Measurements from ENCODE around the gene SPEG. TPM values are rescaled to one million over a fixed set of nuclear protein-coding genes. Genes with fewer than 3 reads are reported as not detected.
A peak's percentile ranks its signal among the peaks of the same experiment; 100 is the strongest.

SPEG gene
- total and polyA plus RNA-seq, 2 of the 13 experiments (the other 11 are each of a cell fraction or from before 2014, with no cell fraction given), result 0.18 to 0.24 TPM

DNA sequence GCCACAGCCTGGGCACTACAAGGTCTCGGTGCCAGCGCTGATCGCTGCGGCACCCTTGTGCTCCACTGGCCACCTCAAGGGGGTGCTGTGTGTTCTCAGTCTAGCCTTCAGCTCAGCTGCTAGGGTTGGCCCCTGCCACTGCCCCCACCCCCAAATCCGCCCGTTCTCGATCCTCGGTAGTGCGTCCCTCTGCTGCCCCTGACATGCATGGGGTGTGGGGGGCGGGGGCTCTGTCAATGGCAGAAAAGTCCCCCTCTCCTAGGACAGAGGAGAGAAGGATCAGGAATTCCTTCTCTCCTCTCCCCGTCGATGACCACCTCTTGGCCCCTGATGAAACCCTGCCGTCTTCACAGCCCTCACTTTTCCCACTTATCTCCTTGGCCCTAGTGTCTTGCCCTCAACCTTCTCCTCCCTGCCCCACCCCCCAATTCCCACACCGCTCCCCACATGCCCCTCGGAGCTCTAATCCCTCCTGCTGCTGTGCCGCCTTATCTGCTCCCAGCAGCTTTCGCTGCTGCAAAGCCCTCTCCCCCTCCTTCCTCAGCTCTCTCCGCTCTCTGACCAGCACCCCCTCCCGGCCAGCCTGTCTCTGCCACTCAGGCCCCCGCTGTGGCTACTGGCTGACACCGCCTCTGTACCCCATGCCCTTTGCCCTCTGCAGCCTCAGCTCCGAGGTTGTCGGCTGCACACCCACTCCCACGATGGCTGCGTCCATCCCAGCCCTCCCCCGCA lies 75.3 kb downstream of the SPEG start (continued):
- TF ChIP-seq ZNF256 (CRISPR knock-in tag; conservative IDR thresholded peaks at IDR 0.05) (no peak), ZMAT3 (CRISPR knock-in tag; conservative IDR thresholded peaks at IDR 0.05) (no peak), ZNF260 (CRISPR knock-in tag; IDR thresholded peaks at IDR 0.05; ENCODE audit: borderline replicate concordance, low read depth) (no peak), ZNF331 (CRISPR knock-in tag; IDR thresholded peaks at IDR 0.05) (no peak), FOSL2 (CRISPR knock-in tag; IDR thresholded peaks at IDR 0.05) (no peak), ZC3H13 (CRISPR knock-in tag; IDR thresholded peaks at IDR 0.05) (no peak), ZNF776 (CRISPR knock-in tag; IDR thresholded peaks at IDR 0.05) (no peak), CCDC6 (CRISPR knock-in tag; IDR thresholded peaks at IDR 0.05) (no peak), CREM (IDR thresholded peaks at IDR 0.05) (no peak), CREM (CRISPR knock-in tag; IDR thresholded peaks at IDR 0.05) (no peak), PAX8 (CRISPR knock-in tag; IDR thresholded peaks at IDR 0.05; ENCODE audit: borderline replicate concordance) (0 out of 2 replicates have a peak, but pooled peaks have one; percentile 10), CEBPB (IDR thresholded peaks at IDR 0.05; ENCODE audit: borderline replicate concordance, low read depth, low read length) (no peak), ZNF282 (IDR thresholded peaks at IDR 0.05; ENCODE audit: partially characterized antibody) (no peak), ZNF446 (CRISPR knock-in tag; IDR thresholded peaks at IDR 0.05) (no peak), ZKSCAN8 (CRISPR knock-in tag; IDR thresholded peaks at IDR 0.05; ENCODE audit: borderline replicate concordance) (no peak), HNRNPL (IDR thresholded peaks at IDR 0.05; ENCODE audit: low read depth, low read length) (peak; percentile 92), PHF20 (CRISPR knock-in tag; IDR thresholded peaks at IDR 0.05) (no peak), TAF1 (CRISPR knock-in tag; IDR thresholded peaks at IDR 0.05) (no peak), ZNF124 (CRISPR knock-in tag; IDR thresholded peaks at IDR 0.05) (no peak), ETV6 (CRISPR knock-in tag; conservative IDR thresholded peaks at IDR 0.05) (no peak), FOXA1 (IDR thresholded peaks at IDR 0.05) (no peak), FOXA1 (CRISPR knock-in tag; IDR thresholded peaks at IDR 0.05) (no peak), ZNF264 (CRISPR knock-in tag; IDR thresholded peaks at IDR 0.05) (no peak), RFX1 (IDR thresholded peaks at IDR 0.05) (no peak), KDM5A (IDR thresholded peaks at IDR 0.05; ENCODE audit: borderline replicate concordance, low read length) (no peak), SMAD9 (CRISPR knock-in tag; IDR thresholded peaks at IDR 0.05) (no peak)
- TF ChIP-seq, protein P1, sequence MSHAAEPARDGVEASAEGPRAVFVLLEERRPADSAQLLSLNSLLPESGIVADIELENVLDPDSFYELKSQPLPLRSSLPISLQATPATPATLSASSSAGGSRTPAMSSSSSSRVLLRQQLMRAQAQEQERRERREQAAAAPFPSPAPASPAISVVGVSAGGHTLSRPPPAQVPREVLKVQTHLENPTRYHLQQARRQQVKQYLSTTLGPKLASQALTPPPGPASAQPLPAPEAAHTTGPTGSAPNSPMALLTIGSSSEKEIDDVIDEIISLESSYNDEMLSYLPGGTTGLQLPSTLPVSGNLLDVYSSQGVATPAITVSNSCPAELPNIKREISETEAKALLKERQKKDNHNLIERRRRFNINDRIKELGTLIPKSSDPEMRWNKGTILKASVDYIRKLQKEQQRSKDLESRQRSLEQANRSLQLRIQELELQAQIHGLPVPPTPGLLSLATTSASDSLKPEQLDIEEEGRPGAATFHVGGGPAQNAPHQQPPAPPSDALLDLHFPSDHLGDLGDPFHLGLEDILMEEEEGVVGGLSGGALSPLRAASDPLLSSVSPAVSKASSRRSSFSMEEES (CRISPR knock-in tag; IDR thresholded peaks at IDR 0.05), result 0 out of 2 replicates have a peak, but pooled peaks have one; percentile 6
- TF ChIP-seq, protein P2, sequence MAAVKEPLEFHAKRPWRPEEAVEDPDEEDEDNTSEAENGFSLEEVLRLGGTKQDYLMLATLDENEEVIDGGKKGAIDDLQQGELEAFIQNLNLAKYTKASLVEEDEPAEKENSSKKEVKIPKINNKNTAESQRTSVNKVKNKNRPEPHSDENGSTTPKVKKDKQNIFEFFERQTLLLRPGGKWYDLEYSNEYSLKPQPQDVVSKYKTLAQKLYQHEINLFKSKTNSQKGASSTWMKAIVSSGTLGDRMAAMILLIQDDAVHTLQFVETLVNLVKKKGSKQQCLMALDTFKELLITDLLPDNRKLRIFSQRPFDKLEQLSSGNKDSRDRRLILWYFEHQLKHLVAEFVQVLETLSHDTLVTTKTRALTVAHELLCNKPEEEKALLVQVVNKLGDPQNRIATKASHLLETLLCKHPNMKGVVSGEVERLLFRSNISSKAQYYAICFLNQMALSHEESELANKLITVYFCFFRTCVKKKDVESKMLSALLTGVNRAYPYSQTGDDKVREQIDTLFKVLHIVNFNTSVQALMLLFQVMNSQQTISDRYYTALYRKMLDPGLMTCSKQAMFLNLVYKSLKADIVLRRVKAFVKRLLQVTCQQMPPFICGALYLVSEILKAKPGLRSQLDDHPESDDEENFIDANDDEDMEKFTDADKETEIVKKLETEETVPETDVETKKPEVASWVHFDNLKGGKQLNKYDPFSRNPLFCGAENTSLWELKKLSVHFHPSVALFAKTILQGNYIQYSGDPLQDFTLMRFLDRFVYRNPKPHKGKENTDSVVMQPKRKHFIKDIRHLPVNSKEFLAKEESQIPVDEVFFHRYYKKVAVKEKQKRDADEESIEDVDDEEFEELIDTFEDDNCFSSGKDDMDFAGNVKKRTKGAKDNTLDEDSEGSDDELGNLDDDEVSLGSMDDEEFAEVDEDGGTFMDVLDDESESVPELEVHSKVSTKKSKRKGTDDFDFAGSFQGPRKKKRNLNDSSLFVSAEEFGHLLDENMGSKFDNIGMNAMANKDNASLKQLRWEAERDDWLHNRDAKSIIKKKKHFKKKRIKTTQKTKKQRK (IDR thresholded peaks at IDR 0.05; ENCODE audit: low read length), result no peak
- TF ChIP-seq, protein P3, sequence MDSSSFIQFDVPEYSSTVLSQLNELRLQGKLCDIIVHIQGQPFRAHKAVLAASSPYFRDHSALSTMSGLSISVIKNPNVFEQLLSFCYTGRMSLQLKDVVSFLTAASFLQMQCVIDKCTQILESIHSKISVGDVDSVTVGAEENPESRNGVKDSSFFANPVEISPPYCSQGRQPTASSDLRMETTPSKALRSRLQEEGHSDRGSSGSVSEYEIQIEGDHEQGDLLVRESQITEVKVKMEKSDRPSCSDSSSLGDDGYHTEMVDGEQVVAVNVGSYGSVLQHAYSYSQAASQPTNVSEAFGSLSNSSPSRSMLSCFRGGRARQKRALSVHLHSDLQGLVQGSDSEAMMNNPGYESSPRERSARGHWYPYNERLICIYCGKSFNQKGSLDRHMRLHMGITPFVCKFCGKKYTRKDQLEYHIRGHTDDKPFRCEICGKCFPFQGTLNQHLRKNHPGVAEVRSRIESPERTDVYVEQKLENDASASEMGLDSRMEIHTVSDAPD (CRISPR knock-in tag; IDR thresholded peaks at IDR 0.05), result no peak
